ENCODE data around the gene PTH2R. TPM values are rescaled to one million over a fixed set of nuclear protein-coding genes. Genes with fewer than 3 reads are reported as not detected.

PTH2R gene
- polyA plus RNA-seq, 1 of the 3 experiments (the other 2 are of a cell fraction) = 4.0 TPM

DNA sequence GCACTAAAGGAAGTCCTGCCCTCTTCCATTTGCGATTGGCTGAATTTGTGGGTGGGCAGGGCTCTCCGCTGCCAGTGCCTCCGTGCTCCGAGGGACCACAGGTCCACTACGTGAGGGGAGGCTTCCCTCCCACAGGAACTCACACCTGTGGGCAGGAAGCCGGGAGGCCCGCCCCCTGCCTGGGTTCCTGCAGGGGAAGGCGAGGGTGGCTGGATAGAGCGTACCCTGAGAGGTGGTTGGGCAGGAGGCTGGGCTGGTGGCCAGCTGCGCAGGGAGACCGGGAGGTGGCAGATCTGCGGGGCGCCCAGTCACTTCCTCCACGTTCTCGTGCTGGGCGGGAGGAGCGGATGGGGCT, 47.0 kb upstream of the PTH2R start (continued):
- TF ChIP-seq, protein P1, sequence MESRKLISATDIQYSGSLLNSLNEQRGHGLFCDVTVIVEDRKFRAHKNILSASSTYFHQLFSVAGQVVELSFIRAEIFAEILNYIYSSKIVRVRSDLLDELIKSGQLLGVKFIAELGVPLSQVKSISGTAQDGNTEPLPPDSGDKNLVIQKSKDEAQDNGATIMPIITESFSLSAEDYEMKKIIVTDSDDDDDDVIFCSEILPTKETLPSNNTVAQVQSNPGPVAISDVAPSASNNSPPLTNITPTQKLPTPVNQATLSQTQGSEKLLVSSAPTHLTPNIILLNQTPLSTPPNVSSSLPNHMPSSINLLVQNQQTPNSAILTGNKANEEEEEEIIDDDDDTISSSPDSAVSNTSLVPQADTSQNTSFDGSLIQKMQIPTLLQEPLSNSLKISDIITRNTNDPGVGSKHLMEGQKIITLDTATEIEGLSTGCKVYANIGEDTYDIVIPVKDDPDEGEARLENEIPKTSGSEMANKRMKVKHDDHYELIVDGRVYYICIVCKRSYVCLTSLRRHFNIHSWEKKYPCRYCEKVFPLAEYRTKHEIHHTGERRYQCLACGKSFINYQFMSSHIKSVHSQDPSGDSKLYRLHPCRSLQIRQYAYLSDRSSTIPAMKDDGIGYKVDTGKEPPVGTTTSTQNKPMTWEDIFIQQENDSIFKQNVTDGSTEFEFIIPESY (IDR thresholded peaks at IDR 0.05; ENCODE audit: borderline replicate concordance, low read depth) = no peak
- TF ChIP-seq, protein P2, sequence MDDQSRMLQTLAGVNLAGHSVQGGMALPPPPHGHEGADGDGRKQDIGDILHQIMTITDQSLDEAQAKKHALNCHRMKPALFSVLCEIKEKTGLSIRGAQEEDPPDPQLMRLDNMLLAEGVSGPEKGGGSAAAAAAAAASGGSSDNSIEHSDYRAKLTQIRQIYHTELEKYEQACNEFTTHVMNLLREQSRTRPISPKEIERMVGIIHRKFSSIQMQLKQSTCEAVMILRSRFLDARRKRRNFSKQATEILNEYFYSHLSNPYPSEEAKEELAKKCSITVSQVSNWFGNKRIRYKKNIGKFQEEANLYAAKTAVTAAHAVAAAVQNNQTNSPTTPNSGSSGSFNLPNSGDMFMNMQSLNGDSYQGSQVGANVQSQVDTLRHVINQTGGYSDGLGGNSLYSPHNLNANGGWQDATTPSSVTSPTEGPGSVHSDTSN (IDR thresholded peaks at IDR 0.05) = no peak
- 0 out of 2 replicates have a peak, but pooled peaks have one; percentile 12 for TF ChIP-seq NFIC (IDR thresholded peaks at IDR 0.05; ENCODE audit: borderline replicate concordance)
- TF ChIP-seq MEF2A (IDR thresholded peaks at IDR 0.05; ENCODE audit: borderline replicate concordance, low read depth) = no peak
- TF ChIP-seq RAD21 (IDR thresholded peaks at IDR 0.05; ENCODE audit: low read length) = no peak
- no peak for TF ChIP-seq JUND (IDR thresholded peaks at IDR 0.05)
- TF ChIP-seq POLR2AphosphoS5 (IDR thresholded peaks at IDR 0.05; ENCODE audit: low read depth, low read length) = peak; percentile 47; the same call in 1 of the 2 replicates
- TF ChIP-seq, protein P3, sequence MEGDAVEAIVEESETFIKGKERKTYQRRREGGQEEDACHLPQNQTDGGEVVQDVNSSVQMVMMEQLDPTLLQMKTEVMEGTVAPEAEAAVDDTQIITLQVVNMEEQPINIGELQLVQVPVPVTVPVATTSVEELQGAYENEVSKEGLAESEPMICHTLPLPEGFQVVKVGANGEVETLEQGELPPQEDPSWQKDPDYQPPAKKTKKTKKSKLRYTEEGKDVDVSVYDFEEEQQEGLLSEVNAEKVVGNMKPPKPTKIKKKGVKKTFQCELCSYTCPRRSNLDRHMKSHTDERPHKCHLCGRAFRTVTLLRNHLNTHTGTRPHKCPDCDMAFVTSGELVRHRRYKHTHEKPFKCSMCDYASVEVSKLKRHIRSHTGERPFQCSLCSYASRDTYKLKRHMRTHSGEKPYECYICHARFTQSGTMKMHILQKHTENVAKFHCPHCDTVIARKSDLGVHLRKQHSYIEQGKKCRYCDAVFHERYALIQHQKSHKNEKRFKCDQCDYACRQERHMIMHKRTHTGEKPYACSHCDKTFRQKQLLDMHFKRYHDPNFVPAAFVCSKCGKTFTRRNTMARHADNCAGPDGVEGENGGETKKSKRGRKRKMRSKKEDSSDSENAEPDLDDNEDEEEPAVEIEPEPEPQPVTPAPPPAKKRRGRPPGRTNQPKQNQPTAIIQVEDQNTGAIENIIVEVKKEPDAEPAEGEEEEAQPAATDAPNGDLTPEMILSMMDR (IDR thresholded peaks at IDR 0.05) = no peak
- TF ChIP-seq, protein P4, sequence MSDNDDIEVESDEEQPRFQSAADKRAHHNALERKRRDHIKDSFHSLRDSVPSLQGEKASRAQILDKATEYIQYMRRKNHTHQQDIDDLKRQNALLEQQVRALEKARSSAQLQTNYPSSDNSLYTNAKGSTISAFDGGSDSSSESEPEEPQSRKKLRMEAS (IDR thresholded peaks at IDR 0.05; ENCODE audit: low read depth) = peak; percentile 74
- TF ChIP-seq RFX5 (IDR thresholded peaks at IDR 0.05; ENCODE audit: low read length) = no peak; the same call in 1 of the 2 replicates
- no peak for TF ChIP-seq FOXM1 (IDR thresholded peaks at IDR 0.05; ENCODE audit: low read depth)
- TF ChIP-seq, protein P5, sequence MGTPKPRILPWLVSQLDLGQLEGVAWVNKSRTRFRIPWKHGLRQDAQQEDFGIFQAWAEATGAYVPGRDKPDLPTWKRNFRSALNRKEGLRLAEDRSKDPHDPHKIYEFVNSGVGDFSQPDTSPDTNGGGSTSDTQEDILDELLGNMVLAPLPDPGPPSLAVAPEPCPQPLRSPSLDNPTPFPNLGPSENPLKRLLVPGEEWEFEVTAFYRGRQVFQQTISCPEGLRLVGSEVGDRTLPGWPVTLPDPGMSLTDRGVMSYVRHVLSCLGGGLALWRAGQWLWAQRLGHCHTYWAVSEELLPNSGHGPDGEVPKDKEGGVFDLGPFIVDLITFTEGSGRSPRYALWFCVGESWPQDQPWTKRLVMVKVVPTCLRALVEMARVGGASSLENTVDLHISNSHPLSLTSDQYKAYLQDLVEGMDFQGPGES (IDR thresholded peaks at IDR 0.05; ENCODE audit: low read depth, low read length) = 0 out of 2 replicates have a peak, but pooled peaks have one; percentile 37
- TF ChIP-seq, protein P6, sequence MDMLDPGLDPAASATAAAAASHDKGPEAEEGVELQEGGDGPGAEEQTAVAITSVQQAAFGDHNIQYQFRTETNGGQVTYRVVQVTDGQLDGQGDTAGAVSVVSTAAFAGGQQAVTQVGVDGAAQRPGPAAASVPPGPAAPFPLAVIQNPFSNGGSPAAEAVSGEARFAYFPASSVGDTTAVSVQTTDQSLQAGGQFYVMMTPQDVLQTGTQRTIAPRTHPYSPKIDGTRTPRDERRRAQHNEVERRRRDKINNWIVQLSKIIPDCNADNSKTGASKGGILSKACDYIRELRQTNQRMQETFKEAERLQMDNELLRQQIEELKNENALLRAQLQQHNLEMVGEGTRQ (IDR thresholded peaks at IDR 0.05; ENCODE audit: borderline replicate concordance, low read depth, low read length) = no peak
- TF ChIP-seq GABPA (IDR thresholded peaks at IDR 0.05; ENCODE audit: low read depth) = peak; percentile 55
- TF ChIP-seq RCOR1 (IDR thresholded peaks at IDR 0.05; ENCODE audit: low read length) = no peak
- TF ChIP-seq EZH2phosphoT487 (IDR thresholded peaks at IDR 0.05; ENCODE audit: borderline replicate concordance, low read depth) = no peak
- TF ChIP-seq ELF1 (IDR thresholded peaks at IDR 0.05) = no peak
- TF ChIP-seq MXI1 (IDR thresholded peaks at IDR 0.05; ENCODE audit: low read depth, low read length) = no peak
